Erythroblast (primary cell): Measurements from ENCODE around the gene TBC1D25.

Experiments
- GATA1 ChIP-seq: IDR thresholded peaks from 2 replicates; pipeline ENCODE4 v1.6.1; 2011; ENCODE audit warnings: low read depth, mild to moderate bottlenecking, control low read depth, low read length, moderate library complexity
- POLR2A ChIP-seq: IDR thresholded peaks from 2 replicates; pipeline ENCODE4 v1.6.1; 2011; ENCODE audit warnings: mild to moderate bottlenecking, low read length

GRCh38 chrX:48512371-48512935 is 27.1 kb upstream of the TBC1D25 start:
- TF ChIP-seq POLR2A (no peak), GATA1 (no peak)
